Activated CD4-positive, alpha-beta T cell treated with anti-CD3 and anti-CD28 coated beads, Interleukin-2, Interleukin-4, amounts not matched to agents 100 ng/mL and 50 ng/mL, durations not matched to agents 16 hours and 8 hours (primary cell): ENCODE data around the gene KRTAP5-7.

Source experiments
- DNase-seq: peaks from one replicate; pipeline ENCODE4 v3.0.0-alpha.2; 2020; ENCODE audit warnings: low spot score

Gene KRTAP5-7

GRCh38 chr11:71496421-71496820 lies 30.6 kb upstream of the KRTAP5-7 start:
- no peak for DNase-seq

GRCh38 chr11:71498091-71498490 lies 29.0 kb upstream of the KRTAP5-7 start:
- no peak for DNase-seq

- DNase-seq, result peak; percentile 14
Measured at GRCh38 chr11:71499125-71499524, 27.9 kb upstream of the KRTAP5-7 start.

DNA sequence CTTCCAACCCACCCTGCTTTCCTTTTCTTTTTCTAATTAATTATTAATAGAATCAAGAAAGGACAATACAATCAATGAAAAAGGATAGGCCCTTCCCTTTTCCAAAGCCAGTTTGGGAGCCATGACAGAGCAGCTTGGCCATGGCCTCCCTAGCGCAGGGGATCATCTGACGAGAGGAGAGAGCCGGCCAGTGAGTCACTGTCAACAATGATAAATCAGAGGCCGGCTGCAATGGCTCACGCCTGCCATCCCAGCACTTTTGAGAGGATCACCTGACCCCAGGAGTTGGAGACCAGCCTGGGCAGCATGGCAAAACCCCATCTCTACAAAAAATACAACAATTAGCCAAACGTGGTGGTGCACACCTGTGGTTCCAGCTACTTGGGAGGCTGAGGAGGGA lies 27.5 kb upstream of the KRTAP5-7 start:
- DNase-seq, result no peak

DNA sequence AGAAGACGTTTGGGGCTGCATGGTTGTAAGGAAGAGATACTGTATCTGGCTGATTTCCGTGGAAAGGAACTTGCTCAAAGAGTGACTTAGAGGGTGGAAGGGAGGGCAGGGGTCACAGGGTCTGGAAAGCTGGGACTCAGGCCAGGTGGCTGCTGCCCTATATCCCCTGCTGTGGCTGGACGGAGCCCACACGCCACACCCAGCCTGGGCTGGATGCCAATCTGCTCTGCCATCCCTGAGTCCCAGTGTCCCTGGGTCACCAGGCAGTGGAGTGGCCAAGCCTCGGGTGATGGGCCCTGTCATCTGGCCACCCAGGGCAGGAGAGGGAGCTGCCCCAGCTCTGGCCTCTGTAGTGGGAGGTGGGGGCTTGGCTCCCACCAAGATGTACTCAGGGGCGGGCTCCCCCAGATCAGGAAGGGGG lies 26.5 kb upstream of the KRTAP5-7 start:
- no peak for DNase-seq

DNA sequence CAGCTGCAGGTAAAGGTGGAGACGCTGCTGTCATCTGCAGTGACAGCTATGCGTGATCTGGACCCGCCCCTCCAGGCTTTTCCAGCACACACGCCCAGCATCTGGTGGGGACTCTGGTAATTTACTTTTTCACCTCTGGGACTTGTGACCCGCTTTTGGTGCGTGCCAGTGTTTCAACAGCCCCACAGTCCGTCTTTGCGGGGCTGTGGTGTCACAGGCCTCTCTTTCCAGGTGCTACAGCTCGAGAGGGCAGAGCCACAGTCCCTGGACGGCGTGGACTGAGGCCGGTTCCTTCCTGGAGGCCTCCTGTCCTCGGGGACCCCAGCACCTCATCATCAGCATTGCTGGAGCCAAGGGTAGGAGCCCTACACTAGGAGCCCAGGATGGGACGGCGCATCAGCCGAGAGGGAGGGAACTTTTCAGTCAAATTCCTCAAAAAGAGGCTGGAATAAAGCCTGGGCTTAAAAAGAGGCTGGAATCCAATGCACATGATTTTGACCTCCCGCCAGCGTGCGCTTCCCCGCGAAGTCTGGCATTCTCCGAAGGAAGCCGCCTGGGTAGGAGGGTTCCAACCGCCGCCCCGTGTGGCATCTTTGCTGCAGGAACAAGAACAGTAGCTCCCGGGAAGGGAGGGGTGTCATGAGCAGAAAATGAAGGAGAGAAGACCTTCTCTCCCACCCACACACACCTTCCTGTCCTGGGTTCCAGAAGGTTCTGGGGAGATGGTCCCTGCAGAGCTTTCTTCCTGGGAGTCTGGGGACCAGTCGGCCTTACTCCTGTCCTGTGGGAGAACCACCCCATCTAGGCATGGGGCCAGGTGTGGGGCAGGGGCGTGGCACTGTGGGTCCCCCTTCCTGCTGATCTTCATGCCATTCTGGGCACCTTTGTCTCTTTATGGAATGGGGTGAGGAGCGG lies 25.7 kb upstream of the KRTAP5-7 start:
- no peak for DNase-seq

- no peak for DNase-seq
Measured at GRCh38 chr11:71502026-71502425, 25.0 kb upstream of the KRTAP5-7 start.

- DNase-seq, result no peak
Measured at GRCh38 chr11:71502871-71503435, 24.1 kb upstream of the KRTAP5-7 start.

DNA sequence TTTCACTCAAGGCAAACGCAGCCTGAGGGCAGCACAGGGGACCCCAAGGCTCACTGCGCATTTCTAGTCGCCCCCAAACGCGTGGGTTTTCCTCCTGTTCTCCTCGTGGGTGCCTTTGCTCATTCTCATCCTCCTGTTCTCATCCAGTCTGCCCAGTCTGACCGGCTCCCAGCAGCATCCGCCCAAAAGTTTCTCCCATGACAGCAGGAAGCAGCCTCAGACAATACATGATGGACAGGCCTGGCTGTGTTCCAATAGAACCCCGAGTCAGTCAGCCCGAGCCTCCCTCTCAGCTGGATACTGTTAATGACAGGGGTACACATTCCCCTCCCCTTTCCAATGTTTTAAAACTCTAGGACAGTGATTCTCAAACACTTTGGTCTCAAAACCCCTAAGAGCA lies 22.5 kb upstream of the KRTAP5-7 start:
- DNase-seq, result no peak

GRCh38 chr11:71505001-71505400 lies 22.1 kb upstream of the KRTAP5-7 start:
- DNase-seq, result no peak

DNA sequence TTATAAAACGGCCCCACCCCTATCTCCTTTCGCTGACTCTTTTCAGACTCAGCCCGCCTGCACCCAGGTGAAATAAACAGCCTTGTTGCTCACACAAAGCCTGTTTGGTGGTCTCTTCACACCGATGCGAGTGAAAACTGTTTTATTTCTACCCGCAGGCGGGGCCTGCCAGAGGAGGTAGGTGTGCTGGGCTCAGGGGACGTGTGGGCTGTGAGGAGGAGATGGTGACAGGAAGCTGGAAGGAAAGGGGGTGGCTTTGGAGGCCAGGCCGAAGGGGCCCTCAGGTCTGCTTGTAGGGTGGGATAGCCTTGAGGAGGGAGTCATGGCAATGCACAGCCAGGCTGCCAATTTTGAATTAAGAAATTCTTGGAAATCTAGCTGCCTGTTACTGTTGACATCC lies 21.3 kb upstream of the KRTAP5-7 start:
- DNase-seq, result no peak

DNA sequence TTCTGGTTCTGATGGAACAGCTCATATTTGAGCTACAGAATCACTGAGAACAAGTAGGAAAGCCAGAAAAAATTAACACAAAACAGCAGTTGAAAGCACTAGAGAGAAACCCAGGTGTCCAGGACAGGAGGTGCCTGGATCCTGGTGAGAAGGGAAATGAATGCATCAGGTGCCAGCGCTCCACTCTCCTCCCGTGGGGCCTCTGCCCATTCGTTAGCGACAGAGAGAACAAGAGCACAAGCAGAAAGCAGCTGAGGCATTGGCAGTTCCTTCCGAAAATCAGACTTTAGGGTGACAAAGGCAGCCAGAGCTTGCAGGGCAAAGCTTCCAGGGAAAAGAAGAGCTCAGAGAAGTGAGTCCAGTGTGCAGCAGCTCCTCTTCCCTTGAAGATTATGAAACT lies 20.0 kb upstream of the KRTAP5-7 start:
- DNase-seq, result no peak

GRCh38 chr11:71518506-71519471 lies 8.3 kb upstream of the KRTAP5-7 start:
- DNase-seq, result no peak

GRCh38 chr11:71519546-71519945 lies 7.5 kb upstream of the KRTAP5-7 start:
- DNase-seq, result no peak

DNA sequence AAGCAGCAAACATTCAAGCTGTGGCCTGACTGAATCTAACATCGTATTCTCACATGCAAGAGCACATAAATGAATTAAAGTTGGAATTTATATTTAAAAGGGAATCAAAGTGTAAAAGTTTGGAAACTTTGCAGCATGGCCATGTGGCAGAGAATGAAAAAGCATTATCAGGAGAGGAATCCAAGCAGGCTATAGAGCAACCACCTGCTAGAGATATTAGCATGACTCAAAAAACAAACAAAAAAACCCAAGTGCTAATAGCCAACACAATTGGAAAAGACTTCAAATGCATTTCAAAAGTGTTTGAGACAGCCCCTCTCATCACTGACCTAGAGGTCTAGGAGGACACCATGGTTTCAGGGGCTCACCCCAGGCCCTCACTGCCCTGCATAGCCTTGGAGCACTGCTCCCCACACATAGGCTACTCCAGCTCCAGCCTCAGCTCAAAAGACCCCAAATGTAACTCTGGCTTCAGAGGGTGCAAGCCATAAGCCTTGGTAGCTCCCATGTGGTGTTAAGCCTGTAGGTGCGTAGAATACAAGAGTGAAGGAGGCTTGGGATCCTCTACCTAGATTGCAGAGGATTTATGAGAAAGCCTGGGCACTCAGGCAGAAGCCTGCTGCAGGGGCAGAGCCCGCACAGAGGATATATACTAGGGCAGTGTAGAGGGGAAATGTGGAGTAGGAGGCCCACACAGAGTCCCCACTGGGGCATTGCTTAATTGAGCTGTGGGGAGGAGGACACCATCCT lies 1.7 kb upstream of the KRTAP5-7 start:
- DNase-seq, result no peak

- no peak for DNase-seq
Measured at GRCh38 chr11:71525938-71526495, 1.1 kb upstream of the KRTAP5-7 start.

GRCh38 chr11:71527576-71528210 lies 626 bp downstream of the KRTAP5-7 start:
- DNase-seq, result no peak

GRCh38 chr11:71530602-71531001 lies 3.5 kb downstream of the KRTAP5-7 start:
- DNase-seq, result no peak

DNA sequence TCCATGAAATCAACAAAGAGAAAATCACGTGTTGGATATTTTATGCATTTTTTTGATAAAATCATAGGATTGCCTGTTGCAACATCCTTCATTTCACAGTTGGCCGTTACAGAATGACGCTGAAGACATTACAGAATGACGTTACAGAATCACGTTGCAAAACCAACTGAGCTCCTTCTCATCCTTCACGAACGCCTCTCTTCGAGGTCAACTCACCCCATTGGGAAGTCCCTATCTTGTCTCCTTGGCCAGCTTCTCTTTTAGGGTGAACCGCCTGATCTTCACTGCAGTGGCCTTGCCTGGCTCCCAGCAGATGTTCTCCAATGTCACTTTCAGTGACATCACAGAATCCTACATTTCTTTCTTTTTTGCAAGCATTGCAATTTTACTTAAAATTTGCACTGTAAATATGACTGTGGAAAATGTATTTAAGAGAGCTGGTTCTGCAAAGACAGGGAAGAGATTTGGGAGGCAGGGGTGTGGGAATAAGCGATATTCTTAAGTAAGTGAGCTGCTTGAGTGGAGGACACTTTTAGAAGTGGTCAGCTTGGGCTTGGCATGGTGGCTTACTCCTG lies 5.1 kb downstream of the KRTAP5-7 start:
- no peak for DNase-seq
